ENCODE results near the gene C9orf152. TPM values are rescaled to one million over a fixed set of nuclear protein-coding genes. Genes with fewer than 3 reads are reported as not detected.

Gene C9orf152
- total and polyA plus RNA-seq, 2 of the 13 experiments (the other 11 are each of a cell fraction or from before 2014, with no cell fraction given): 0.24 to 0.48 TPM

- Histone ChIP-seq H3K4me2 (ENCODE audit: low read depth, low read length) (no peak overlapping the region), H3K36me3 (replicated peaks in 1 of 2; ENCODE audit: control insufficient read depth in 1 of 2, insufficient read depth in 2 of 2, low read length in 2 of 2) (peaks cover 7 to 26% of the 10 kb centered on the region in 2 experiments; a peak in 4 of 5 replicates), H3K27me3 (ENCODE audit: control insufficient read depth in 1 of 2, insufficient read depth in 2 of 2, low read length in 2 of 2) (no peaks in the 10 kb centered on the region), H3K9me3 (ENCODE audit: low read length) (no peaks in the 10 kb centered on the region), H3K27ac (ENCODE audit: extremely low read length, insufficient read depth, low read length) (no peak overlapping the region), H2AFZ (ENCODE audit: low read length) (no peak overlapping the region), H3K4me3 (replicated peaks in 1 of 3; ENCODE audit: insufficient read depth in 1 of 3, low read depth in 2 of 3, low read length in 3 of 3) (no peak overlapping the region), H3K79me2 (ENCODE audit: insufficient read depth, low read length) (peaks cover 10% of the 10 kb centered on the region), H4K20me1 (ENCODE audit: insufficient read depth, low read length) (no peaks in the 10 kb centered on the region), H3K4me1 (ENCODE audit: insufficient read depth, low read length) (no peaks in the 10 kb centered on the region), H3K9ac (ENCODE audit: insufficient read depth, low read depth, low read length) (no peak overlapping the region)
- no peak for FAIRE-seq
- in situ Hi-C loops (cut with HindIII; ENCODE audit: extremely low pct_ligation_motif_present, low pct_unique_long_range_greater_than_20kb) (loop anchor here (10.0 kb wide), 1 partner anchor 573 kb away; no protein-coding TSS in a partner anchor), intact Hi-C loops (cut with micrococcal nuclease; ENCODE audit: unreplicated experiment) (no loop called here)
- ATAC-seq: no peak
- POLR2A ChIA-PET: no interaction called here
- no peak for DNase-seq (ENCODE audit: low spot score)
- 92% methylated on average over 9 of the region's 9 CpGs for WGBS (ENCODE audit: low lambda C conversion rate)
- no TSS peak for BruUV-seq (replicated peaks)
- CTCF ChIA-PET (ENCODE audit: low intra/inter-chr PET ratio, low total read pairs): no interaction called here
- 0 out of 2 replicates have a peak, but pooled peaks have one; percentile 25 for TF ChIP-seq ZBTB33 (CRISPR knock-in tag; IDR thresholded peaks at IDR 0.05)
- TF ChIP-seq TEF (CRISPR knock-in tag; IDR thresholded peaks at IDR 0.05): no peak
These were observed 49.9 kb downstream of the C9orf152 start for GRCh38 chr9:110157823-110158664.

GRCh38 chr9:110156902-110157301, 51.1 kb downstream of the C9orf152 start:
- no peak for DNase-seq (ENCODE audit: low spot score)
- Histone ChIP-seq H3K27ac (ENCODE audit: extremely low read length, insufficient read depth, low read length) (no peak overlapping the region), H2AFZ (ENCODE audit: low read length) (no peak overlapping the region), H3K4me2 (ENCODE audit: low read depth, low read length) (no peak overlapping the region), H3K4me1 (ENCODE audit: insufficient read depth, low read length) (peaks cover 9% of the 10 kb centered on the region), H4K20me1 (ENCODE audit: insufficient read depth, low read length) (peaks cover 5% of the 10 kb centered on the region; the same call in 1 of the 2 replicates), H3K36me3 (replicated peaks in 1 of 2; ENCODE audit: control insufficient read depth in 1 of 2, insufficient read depth in 2 of 2, low read length in 2 of 2) (peaks cover 7 to 26% of the 10 kb centered on the region in 2 experiments; a peak in 4 of 5 replicates), H3K4me3 (replicated peaks in 1 of 3; ENCODE audit: insufficient read depth in 1 of 3, low read depth in 2 of 3, low read length in 3 of 3) (no peak overlapping the region), H3K9ac (ENCODE audit: insufficient read depth, low read depth, low read length) (no peak overlapping the region), H3K9me3 (ENCODE audit: low read length) (no peaks in the 10 kb centered on the region), H3K27me3 (ENCODE audit: control insufficient read depth in 1 of 2, insufficient read depth in 2 of 2, low read length in 2 of 2) (no peaks in the 10 kb centered on the region), H3K79me2 (ENCODE audit: insufficient read depth, low read length) (peaks cover 11% of the 10 kb centered on the region)
- ChIA-PET POLR2A (no interaction called here), CTCF (ENCODE audit: low intra/inter-chr PET ratio, low total read pairs) (no interaction called here)
- in situ Hi-C loops (cut with HindIII; ENCODE audit: extremely low pct_ligation_motif_present, low pct_unique_long_range_greater_than_20kb): loop anchor here (10.0 kb wide), 1 partner anchor 572 kb away; no protein-coding TSS in a partner anchor
- no peak for TF ChIP-seq GMEB2 (CRISPR knock-in tag; IDR thresholded peaks at IDR 0.05; ENCODE audit: low read depth)
- TF ChIP-seq FOSL1 (CRISPR knock-in tag; IDR thresholded peaks at IDR 0.05; ENCODE audit: borderline replicate concordance): no peak
- no peak for TF ChIP-seq SMARCE1 (IDR thresholded peaks at IDR 0.05; ENCODE audit: borderline replicate concordance)
- TF ChIP-seq NCOR1 (IDR thresholded peaks at IDR 0.05; ENCODE audit: borderline replicate concordance, low read length): no peak
- no peak for TF ChIP-seq GTF3A (CRISPR knock-in tag; conservative IDR thresholded peaks at IDR 0.05)
- TF ChIP-seq ZNF550 (CRISPR knock-in tag; IDR thresholded peaks at IDR 0.05; ENCODE audit: borderline replicate concordance): no peak
- no peak for TF ChIP-seq CREB1 (IDR thresholded peaks at IDR 0.05)
- no peak for TF ChIP-seq CREB1 (CRISPR knock-in tag; IDR thresholded peaks at IDR 0.05)
- TF ChIP-seq PHF5A (CRISPR knock-in tag; IDR thresholded peaks at IDR 0.05; ENCODE audit: low read depth, unreplicated experiment): no peak
- no peak for TF ChIP-seq TEF (CRISPR knock-in tag; IDR thresholded peaks at IDR 0.05)
- 95% methylated on average over 4 of the region's 4 CpGs for WGBS (ENCODE audit: low lambda C conversion rate)
- no TSS peak for BruUV-seq (replicated peaks)
- ATAC-seq: no peak
- FAIRE-seq: no peak
- intact Hi-C loops (cut with micrococcal nuclease; ENCODE audit: unreplicated experiment): no loop called here

Measured in HepG2 (cell line).